Measurements from ENCODE around the gene AP1S1. TPM values are rescaled to one million over a fixed set of nuclear protein-coding genes. Genes with fewer than 3 reads are reported as not detected.

AP1S1 gene
- total RNA-seq, 1 experiment from 2014 or later: 52.3 TPM

DNA sequence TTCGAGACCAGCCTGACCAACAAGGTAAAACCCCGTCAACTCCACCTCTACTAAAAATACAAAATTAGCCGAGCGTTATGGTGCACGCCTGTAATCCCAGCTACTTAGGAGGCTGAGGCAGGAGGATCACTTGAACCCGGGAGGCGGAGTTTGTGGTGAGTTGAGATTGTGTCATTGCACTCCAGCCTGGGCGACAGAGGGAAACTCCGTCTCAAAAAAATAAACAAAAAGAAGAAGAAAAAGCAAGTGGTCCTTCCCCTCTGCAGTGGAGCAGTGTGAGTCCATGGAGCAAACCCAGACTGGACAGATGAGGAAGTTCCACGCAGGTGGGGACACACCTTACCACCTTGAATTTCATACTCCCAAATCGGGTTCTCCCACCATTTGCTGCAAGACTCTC is 40.4 kb upstream of the AP1S1 start:
- no TSS peak for BruUV-seq (replicated peaks)
- POLR2A ChIA-PET: no interaction called here
- Histone ChIP-seq H3K36me3 (ENCODE audit: control insufficient read depth, insufficient read depth, low read length) (no peaks in the 10 kb centered on the region), H3K27me3 (replicated peaks; ENCODE audit: control insufficient read depth, insufficient read depth, low read length) (no peaks in the 10 kb centered on the region), H3K9me3 (no peaks in the 10 kb centered on the region), H3K4me1 (peaks cover 9% of the 10 kb centered on the region), H3K4me3 (ENCODE audit: low read depth, low read length) (no peak overlapping the region)
- Mint-ChIP-seq H3K9me3 (ENCODE audit: unreplicated experiment) (no peaks in the 10 kb centered on the region), H3K4me3 (ENCODE audit: unreplicated experiment) (no peak overlapping the region), H3K36me3 (ENCODE audit: insufficient read depth, unreplicated experiment) (no peaks in the 10 kb centered on the region), H3K27me3 (ENCODE audit: insufficient read depth, unreplicated experiment) (no peaks in the 10 kb centered on the region), H3K4me1 (ENCODE audit: low read depth, unreplicated experiment) (peaks cover 7% of the 10 kb centered on the region), H3K27ac (ENCODE audit: unreplicated experiment) (no peak overlapping the region)
- no peak for DNase-seq
- CTCF ChIA-PET: no interaction called here
- TF ChIP-seq, protein P1, sequence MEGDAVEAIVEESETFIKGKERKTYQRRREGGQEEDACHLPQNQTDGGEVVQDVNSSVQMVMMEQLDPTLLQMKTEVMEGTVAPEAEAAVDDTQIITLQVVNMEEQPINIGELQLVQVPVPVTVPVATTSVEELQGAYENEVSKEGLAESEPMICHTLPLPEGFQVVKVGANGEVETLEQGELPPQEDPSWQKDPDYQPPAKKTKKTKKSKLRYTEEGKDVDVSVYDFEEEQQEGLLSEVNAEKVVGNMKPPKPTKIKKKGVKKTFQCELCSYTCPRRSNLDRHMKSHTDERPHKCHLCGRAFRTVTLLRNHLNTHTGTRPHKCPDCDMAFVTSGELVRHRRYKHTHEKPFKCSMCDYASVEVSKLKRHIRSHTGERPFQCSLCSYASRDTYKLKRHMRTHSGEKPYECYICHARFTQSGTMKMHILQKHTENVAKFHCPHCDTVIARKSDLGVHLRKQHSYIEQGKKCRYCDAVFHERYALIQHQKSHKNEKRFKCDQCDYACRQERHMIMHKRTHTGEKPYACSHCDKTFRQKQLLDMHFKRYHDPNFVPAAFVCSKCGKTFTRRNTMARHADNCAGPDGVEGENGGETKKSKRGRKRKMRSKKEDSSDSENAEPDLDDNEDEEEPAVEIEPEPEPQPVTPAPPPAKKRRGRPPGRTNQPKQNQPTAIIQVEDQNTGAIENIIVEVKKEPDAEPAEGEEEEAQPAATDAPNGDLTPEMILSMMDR (IDR thresholded peaks at IDR 0.05; ENCODE audit: insufficient read depth in 1 of 2, low read depth in 1 of 2, low read length in 1 of 2, severe bottlenecking in 1 of 2, unreplicated experiment in 1 of 2): no peak
- intact Hi-C loops (cut with micrococcal nuclease; ENCODE audit: unreplicated experiment): no loop called here

DNA sequence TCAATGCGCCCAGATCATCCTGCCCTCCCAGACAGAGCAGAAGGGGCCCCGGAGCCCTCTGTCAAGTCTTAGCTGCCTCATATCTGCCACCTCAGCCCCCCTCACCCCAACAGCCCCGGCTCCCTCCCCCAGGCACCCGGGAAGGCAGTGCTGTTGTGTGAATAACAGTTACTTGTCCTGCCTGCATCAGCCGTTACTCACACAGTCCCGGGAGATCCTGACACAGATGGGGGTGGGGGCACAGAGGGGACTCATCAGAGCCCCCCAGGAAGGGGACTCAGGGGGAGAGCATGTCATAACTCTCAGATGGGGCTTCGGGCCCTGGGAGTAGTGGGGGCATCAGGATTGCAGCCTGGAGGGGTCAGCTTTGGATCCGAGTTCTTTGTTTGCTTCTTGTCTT is 39.8 kb upstream of the AP1S1 start:
- intact Hi-C loops (cut with micrococcal nuclease; ENCODE audit: unreplicated experiment): no loop called here
- H3K4me1 Mint-ChIP-seq (ENCODE audit: low read depth, unreplicated experiment): peaks cover 7% of the 10 kb centered on the region
- H3K27ac Mint-ChIP-seq (ENCODE audit: unreplicated experiment): no peak overlapping the region
- DNase-seq: no peak
- Histone ChIP-seq H3K27me3 (replicated peaks; ENCODE audit: control insufficient read depth, insufficient read depth, low read length) (no peaks in the 10 kb centered on the region), H3K4me1 (peaks cover 11% of the 10 kb centered on the region), H3K36me3 (ENCODE audit: control insufficient read depth, insufficient read depth, low read length) (no peaks in the 10 kb centered on the region), H3K9me3 (no peaks in the 10 kb centered on the region), H3K4me3 (ENCODE audit: low read depth, low read length) (no peak overlapping the region)
- H3K36me3 Mint-ChIP-seq (ENCODE audit: insufficient read depth, unreplicated experiment): no peaks in the 10 kb centered on the region
- no peaks in the 10 kb centered on the region for H3K9me3 Mint-ChIP-seq (ENCODE audit: unreplicated experiment)
- BruUV-seq (replicated peaks): no TSS peak
- no peak overlapping the region for H3K4me3 Mint-ChIP-seq (ENCODE audit: unreplicated experiment)
- ChIA-PET POLR2A (no interaction called here), CTCF (no interaction called here)
- TF ChIP-seq, protein P1 (IDR thresholded peaks at IDR 0.05; ENCODE audit: insufficient read depth in 1 of 2, low read depth in 1 of 2, low read length in 1 of 2, severe bottlenecking in 1 of 2, unreplicated experiment in 1 of 2): no peak
- H3K27me3 Mint-ChIP-seq (ENCODE audit: insufficient read depth, unreplicated experiment): no peaks in the 10 kb centered on the region

GRCh38 chr7:101115215-101115614 is 39.1 kb upstream of the AP1S1 start:
- TF ChIP-seq, protein P1 (IDR thresholded peaks at IDR 0.05; ENCODE audit: insufficient read depth in 1 of 2, low read depth in 1 of 2, low read length in 1 of 2, severe bottlenecking in 1 of 2, unreplicated experiment in 1 of 2): no peak
- no peaks in the 10 kb centered on the region for H3K36me3 Mint-ChIP-seq (ENCODE audit: insufficient read depth, unreplicated experiment)
- peaks cover 7% of the 10 kb centered on the region for H3K4me1 Mint-ChIP-seq (ENCODE audit: low read depth, unreplicated experiment)
- Histone ChIP-seq H3K4me1 (peaks cover 11% of the 10 kb centered on the region), H3K36me3 (ENCODE audit: control insufficient read depth, insufficient read depth, low read length) (no peaks in the 10 kb centered on the region), H3K9me3 (no peaks in the 10 kb centered on the region), H3K27me3 (replicated peaks; ENCODE audit: control insufficient read depth, insufficient read depth, low read length) (no peaks in the 10 kb centered on the region), H3K4me3 (ENCODE audit: low read depth, low read length) (no peak overlapping the region)
- intact Hi-C loops (cut with micrococcal nuclease; ENCODE audit: unreplicated experiment): no loop called here
- H3K9me3 Mint-ChIP-seq (ENCODE audit: unreplicated experiment): no peaks in the 10 kb centered on the region
- ChIA-PET CTCF (no interaction called here), POLR2A (no interaction called here)
- no TSS peak for BruUV-seq (replicated peaks)
- no peaks in the 10 kb centered on the region for H3K27me3 Mint-ChIP-seq (ENCODE audit: insufficient read depth, unreplicated experiment)
- no peak overlapping the region for H3K27ac Mint-ChIP-seq (ENCODE audit: unreplicated experiment)
- no peak overlapping the region for H3K4me3 Mint-ChIP-seq (ENCODE audit: unreplicated experiment)
- DNase-seq: no peak

Measured in Caco-2 (cell line).